ENCODE results near the gene BRSK2. TPM values are rescaled to one million over a fixed set of nuclear protein-coding genes. Genes with fewer than 3 reads are reported as not detected.

The BRSK2 gene
- total and polyA plus RNA-seq, 2 of the 4 experiments (the other 2 are of a cell fraction): 0.18 to 0.62 TPM

DNA sequence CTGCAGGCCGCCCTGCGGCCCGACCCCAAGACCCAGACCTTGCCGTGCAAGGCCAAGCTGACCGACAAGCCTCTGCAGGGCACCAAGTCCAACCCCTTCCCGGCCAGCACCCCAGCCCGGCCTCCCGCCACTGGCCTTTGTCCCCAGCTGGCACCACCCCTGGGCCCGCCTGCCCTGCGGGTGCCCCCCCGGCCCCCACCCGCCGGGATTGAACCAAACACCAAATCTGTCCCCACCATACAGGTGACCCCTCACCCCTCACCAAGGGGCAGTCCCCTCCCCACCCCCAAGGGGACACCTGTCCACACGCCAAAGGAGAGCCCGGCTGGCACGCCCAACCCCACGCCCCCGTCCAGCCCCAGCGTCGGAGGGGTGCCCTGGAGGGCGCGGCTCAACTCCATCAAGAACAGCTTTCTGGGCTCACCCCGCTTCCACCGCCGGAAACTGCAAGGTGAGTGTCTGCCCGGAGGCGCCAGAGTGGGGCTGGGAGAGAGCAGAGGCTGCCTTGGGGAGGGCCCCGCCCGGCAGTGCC lies 60.7 kb downstream of the BRSK2 start:
- no peak overlapping the region for H3K4ac ChIP-seq (ENCODE audit: low read depth, low read length)
- no peak overlapping the region for H2BK120ac ChIP-seq (ENCODE audit: low read depth, low read length)
- H3K23ac ChIP-seq (ENCODE audit: low read depth, low read length): no peak overlapping the region
- in situ Hi-C loops (cut with MboI; ENCODE audit: low sequenced_read_pairs): no loop called here
- no peaks in the 10 kb centered on the region for H3K9me3 ChIP-seq (ENCODE audit: control insufficient read depth, insufficient read depth, low read length)
- TF ChIP-seq RCOR1 (IDR thresholded peaks at IDR 0.05; ENCODE audit: insufficient replicate concordance, low read length) (no peak), BHLHE40 (IDR thresholded peaks at IDR 0.05; ENCODE audit: low read depth, low read length) (no peak), FOS (IDR thresholded peaks at IDR 0.05; ENCODE audit: low read depth, low read length) (no peak), NFE2L2 (IDR thresholded peaks at IDR 0.05; ENCODE audit: low read depth, low read length) (no peak), MXI1 (IDR thresholded peaks at IDR 0.05; ENCODE audit: borderline replicate concordance, low read depth, low read length) (no peak), POLR2A (IDR thresholded peaks at IDR 0.05; ENCODE audit: low read depth, low read length) (no peak), MAZ (IDR thresholded peaks at IDR 0.05; ENCODE audit: borderline replicate concordance, low read depth, low read length) (no peak), SMC3 (IDR thresholded peaks at IDR 0.05; ENCODE audit: low read depth, low read length) (no peak), MAFK (IDR thresholded peaks at IDR 0.05; ENCODE audit: low read depth, low read length) (no peak), RFX5 (IDR thresholded peaks at IDR 0.05; ENCODE audit: low read depth, low read length) (no peak), CEBPB (IDR thresholded peaks at IDR 0.05; ENCODE audit: low read depth, low read length) (no peak), CHD1 (IDR thresholded peaks at IDR 0.05; ENCODE audit: low read depth, low read length) (no peak)
- TF ChIP-seq, protein P1, sequence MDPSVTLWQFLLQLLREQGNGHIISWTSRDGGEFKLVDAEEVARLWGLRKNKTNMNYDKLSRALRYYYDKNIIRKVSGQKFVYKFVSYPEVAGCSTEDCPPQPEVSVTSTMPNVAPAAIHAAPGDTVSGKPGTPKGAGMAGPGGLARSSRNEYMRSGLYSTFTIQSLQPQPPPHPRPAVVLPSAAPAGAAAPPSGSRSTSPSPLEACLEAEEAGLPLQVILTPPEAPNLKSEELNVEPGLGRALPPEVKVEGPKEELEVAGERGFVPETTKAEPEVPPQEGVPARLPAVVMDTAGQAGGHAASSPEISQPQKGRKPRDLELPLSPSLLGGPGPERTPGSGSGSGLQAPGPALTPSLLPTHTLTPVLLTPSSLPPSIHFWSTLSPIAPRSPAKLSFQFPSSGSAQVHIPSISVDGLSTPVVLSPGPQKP (IDR thresholded peaks at IDR 0.05; ENCODE audit: borderline replicate concordance, low read depth, low read length): no peak
- TF ChIP-seq, protein P2, sequence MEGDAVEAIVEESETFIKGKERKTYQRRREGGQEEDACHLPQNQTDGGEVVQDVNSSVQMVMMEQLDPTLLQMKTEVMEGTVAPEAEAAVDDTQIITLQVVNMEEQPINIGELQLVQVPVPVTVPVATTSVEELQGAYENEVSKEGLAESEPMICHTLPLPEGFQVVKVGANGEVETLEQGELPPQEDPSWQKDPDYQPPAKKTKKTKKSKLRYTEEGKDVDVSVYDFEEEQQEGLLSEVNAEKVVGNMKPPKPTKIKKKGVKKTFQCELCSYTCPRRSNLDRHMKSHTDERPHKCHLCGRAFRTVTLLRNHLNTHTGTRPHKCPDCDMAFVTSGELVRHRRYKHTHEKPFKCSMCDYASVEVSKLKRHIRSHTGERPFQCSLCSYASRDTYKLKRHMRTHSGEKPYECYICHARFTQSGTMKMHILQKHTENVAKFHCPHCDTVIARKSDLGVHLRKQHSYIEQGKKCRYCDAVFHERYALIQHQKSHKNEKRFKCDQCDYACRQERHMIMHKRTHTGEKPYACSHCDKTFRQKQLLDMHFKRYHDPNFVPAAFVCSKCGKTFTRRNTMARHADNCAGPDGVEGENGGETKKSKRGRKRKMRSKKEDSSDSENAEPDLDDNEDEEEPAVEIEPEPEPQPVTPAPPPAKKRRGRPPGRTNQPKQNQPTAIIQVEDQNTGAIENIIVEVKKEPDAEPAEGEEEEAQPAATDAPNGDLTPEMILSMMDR (conservative IDR thresholded peaks at IDR 0.05; ENCODE audit: low read depth, low read length): no peak
- TF ChIP-seq, protein P3, sequence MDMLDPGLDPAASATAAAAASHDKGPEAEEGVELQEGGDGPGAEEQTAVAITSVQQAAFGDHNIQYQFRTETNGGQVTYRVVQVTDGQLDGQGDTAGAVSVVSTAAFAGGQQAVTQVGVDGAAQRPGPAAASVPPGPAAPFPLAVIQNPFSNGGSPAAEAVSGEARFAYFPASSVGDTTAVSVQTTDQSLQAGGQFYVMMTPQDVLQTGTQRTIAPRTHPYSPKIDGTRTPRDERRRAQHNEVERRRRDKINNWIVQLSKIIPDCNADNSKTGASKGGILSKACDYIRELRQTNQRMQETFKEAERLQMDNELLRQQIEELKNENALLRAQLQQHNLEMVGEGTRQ (IDR thresholded peaks at IDR 0.05; ENCODE audit: low read depth, low read length): no peak
- no peak overlapping the region for H2AK9ac ChIP-seq (replicated peaks; ENCODE audit: low read depth, low read length, poor library complexity)
- no peak for DNase-seq
- H3K9me1 ChIP-seq (ENCODE audit: insufficient read depth, low read length): no peaks in the 10 kb centered on the region
- no peaks in the 10 kb centered on the region; the same call in none of the 2 replicates for H4K20me1 ChIP-seq (ENCODE audit: insufficient read depth, low read length)
- no peak overlapping the region for H3K4me2 ChIP-seq (ENCODE audit: low read depth, low read length)
- H3K4me3 ChIP-seq (ENCODE audit: insufficient read depth, low read depth, low read length): no peak overlapping the region
- no peaks in the 10 kb centered on the region for H3K36me3 ChIP-seq (ENCODE audit: control insufficient read depth, insufficient read depth, low read length)
- H3K4me1 ChIP-seq (ENCODE audit: control insufficient read depth, insufficient read depth, low read length): no peaks in the 10 kb centered on the region
- peaks cover 2% of the 10 kb centered on the region; the same call in 1 of the 2 replicates for H3K27me3 ChIP-seq (ENCODE audit: control insufficient read depth, insufficient read depth, low read length)
- CTCF ChIA-PET: no interaction called here
- BruUV-seq (replicated peaks): no TSS peak
- H2BK5ac ChIP-seq (ENCODE audit: low read depth, low read length, poor library complexity, severe bottlenecking): no peak overlapping the region
- dilution Hi-C loops (cut with HindIII; ENCODE audit: low sequenced_read_pairs, unreplicated experiment): no loop called here
- no peak overlapping the region for H4K5ac ChIP-seq (ENCODE audit: low read depth, low read length)
- WGBS, 2 experiments (ENCODE audit: extremely low coverage in 2 of 2, insufficient read length in 1 of 2): 64% methylated on average over 4 of the region's 29 CpGs; no CpG with 5 or more reads in 1 of the 2 experiments
- H2BK20ac ChIP-seq (ENCODE audit: low read depth, low read length): no peak overlapping the region
- H2AK5ac ChIP-seq (ENCODE audit: low read depth, low read length): no peak overlapping the region
- H3K18ac ChIP-seq (ENCODE audit: low read depth, low read length): no peak overlapping the region
- no peak overlapping the region for H3K27ac ChIP-seq (ENCODE audit: insufficient read depth, low read length)
- POLR2A ChIA-PET (ENCODE audit: unreplicated experiment): no interaction called here
- H4K8ac ChIP-seq (ENCODE audit: low read depth in 2 of 2, low read length in 2 of 2): no peak overlapping the region
- intact Hi-C loops (cut with micrococcal nuclease): no loop called here
- H2BK15ac ChIP-seq (ENCODE audit: low read depth, low read length): no peak overlapping the region
- no peak overlapping the region for H3K56ac ChIP-seq (ENCODE audit: extremely low read depth, insufficient read depth, low read length)
- no peak overlapping the region for H3K14ac ChIP-seq (replicated peaks; ENCODE audit: low read depth, low read length)
- no peaks in the 10 kb centered on the region for H3K79me1 ChIP-seq (ENCODE audit: low read depth in 1 of 2, low read length in 2 of 2)
- no peak overlapping the region for H2AFZ ChIP-seq (replicated peaks; ENCODE audit: low read length, poor library complexity)
- no peak for ATAC-seq (ENCODE audit: low read depth)
- H3K9ac ChIP-seq (ENCODE audit: low read depth, low read length): no peak overlapping the region
- no peak overlapping the region for H4K91ac ChIP-seq (ENCODE audit: insufficient read depth, low read depth, low read length)

All from IMR-90 (cell line).